K562 treated with DMSO at 1 percent for 12 hours (cell line): ENCODE data around the gene NOP53. TPM values are rescaled to one million over a fixed set of nuclear protein-coding genes. Genes with fewer than 3 reads are reported as not detected.

Experiments used
- total RNA-seq: library from RNA; unstranded; fragments of 300-600 nt; gene quantifications from 2 replicates; pipeline ENCODE4 v1.2.3, GENCODE V29; 2022; ENCODE audit not compliant: insufficient read depth

Gene NOP53
- total RNA-seq: 1,091 and 1,101 TPM in 2 replicates

DNA sequence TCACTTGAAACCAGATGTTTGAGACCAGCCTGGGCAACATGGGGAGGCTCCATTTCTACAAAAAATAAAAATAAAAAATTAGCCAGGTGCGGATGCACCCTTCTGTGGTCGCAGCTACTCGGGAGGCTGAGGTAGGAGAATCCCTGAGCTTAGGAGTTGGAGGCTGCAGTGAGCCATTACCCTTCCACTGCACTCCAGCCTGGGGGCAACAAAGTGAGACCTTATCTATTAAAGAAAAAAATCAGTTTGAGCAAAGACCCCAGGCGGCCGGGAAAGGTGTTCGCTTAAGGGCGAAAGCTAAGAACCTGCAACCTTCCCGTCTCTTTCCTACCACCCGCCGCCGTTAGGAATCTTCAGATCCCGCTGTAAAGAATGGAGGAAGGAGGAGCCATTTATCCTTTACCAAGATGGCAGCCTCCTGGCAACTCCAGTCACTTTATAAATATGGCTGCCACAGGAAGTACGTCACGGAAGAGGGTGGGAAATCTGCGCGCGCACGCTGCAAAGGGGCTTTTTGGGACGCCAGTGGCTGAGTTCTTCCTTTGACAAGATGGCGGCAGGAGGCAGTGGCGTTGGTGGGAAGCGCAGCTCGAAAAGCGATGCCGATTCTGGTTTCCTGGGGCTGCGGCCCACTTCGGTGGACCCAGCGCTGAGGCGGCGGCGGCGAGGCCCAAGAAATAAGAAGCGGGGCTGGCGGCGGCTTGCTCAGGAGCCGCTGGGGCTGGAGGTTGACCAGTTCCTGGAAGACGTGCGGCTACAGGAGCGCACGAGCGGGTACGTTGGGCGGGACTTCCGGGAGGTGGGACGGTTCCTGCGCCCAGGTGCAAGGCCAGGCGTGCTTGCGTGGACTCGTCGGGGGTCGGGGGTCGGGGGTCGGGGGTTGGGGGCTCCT is at the start of gene NOP53:
TSS of gene NOP53 (plus strand) at position 537 of the 892 bp plus-strand sequence. CDS start at position 551, 14 bp downstream.

DNA sequence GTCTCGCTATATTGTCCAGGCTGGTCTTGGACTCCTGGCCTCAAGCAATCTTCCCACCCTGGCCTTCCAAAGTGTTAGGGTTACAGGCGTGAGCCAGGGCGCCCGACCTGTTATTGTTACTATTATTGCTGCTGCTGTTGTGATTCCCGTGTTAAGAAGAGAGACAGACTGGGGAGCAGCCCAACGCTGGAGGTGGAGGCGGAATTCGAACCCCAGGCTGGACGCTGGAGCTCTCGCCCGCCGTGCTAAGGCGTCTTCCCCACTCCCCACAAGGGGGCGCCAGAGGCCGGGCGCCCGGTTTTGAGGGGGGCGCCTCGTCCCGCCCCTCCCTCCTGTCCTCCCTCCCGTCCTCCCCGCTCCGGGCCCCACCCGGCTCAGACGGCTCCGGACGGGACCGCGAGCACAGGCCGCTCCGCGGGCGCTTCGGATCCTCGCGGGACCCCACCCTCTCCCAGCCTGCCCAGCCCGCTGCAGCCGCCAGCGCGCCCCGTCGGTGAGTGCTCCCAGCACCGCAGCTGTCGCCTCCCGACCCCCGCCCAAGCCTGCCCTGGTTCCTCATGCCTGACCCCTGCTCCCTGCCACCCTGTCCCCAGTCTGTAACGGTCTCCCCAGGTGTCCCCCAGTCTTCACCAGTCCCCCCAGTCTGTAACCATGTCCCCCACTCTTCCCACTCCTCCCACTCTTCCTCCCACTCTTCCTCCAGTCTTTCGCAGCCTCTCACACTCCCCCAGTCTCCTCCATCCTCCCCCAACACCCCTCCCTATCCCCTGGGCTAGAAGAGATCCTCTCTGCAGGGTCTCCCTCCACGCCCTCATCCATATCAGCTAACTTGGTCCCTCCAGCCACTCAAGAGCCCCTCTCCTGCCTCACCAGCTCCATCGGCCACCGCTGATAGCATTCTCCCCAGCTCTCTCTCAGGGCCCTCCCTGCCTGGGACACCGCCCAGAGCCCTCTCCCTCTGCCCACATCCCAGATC is 32.0 kb upstream of the NOP53 start, which contains the start of gene EHD2:
TSS of gene EHD2 (plus strand) at position 377 of the 976 bp plus-strand sequence. CDS start 3,191 bp downstream, outside the sequence.

DNA sequence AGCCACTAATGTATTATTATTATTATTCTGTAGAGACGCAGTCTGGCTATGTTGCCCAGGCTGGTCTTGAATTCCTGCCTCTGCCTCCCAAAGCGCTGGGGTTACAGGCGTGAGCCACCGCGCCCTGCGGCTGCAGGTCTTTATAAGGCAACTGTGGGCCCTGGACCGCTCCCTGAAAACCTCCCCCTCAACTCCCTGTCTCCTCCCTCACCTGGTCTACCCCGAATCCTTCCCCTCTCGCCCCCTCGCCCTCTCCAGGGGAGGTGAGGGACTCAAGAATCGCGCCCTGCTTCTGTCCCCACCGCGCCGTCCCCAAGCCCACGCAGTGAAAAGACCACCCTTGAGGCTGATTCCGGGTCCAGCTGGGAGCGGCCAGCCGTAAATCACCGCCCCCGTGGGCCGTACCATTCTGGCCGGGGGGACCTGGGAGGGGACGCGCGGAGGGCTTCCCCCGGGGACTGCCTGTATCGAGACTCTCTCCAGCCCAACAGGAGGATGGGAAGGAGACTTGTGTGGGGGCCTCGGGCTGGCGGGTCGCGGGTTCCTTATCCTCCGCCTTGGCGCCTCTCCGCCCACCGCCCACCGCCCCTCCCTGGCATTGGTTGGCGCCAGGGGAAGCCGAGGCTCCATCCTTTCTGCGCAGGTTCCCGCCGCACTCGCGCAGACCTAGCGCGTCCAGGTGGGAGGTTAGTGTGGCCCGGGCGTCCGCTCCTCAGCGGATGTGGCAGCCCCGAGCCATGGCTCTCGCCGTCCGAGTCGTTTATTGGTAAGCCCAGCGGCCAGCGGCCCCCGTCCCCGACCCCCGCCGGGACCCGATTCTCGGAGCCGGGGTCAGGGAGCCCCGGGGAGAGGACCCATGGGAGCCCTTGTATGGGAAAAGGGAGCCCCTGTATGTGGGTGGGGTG is 33.0 kb downstream of the NOP53 start, which contains the start of gene SELENOW:
TSS of gene SELENOW (plus strand) at position 655 of the 905 bp plus-strand sequence. CDS start at position 738, 83 bp downstream.

DNA sequence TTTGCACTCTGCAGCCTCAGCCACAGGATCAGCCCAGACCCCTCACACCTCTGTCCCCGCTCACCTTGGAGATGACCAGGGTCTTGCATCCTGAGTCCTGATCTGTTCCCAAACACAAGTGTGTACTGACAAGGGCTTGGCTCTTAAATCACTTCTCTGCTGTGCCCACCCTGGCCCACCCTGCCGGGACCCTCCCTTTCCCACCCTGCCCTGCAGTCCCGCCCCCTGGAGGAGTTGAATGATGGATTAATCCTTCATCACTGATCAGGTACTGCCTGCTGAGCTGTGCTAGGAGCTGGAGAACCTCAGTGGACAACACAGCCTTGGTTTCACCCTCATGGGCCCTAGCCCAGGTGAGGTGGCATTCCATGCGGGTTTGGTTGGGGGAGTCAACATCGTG is 59.1 kb downstream of the NOP53 start, which contains the start of gene TPRX1:
TSS of gene TPRX1 (minus strand) at position 101 of the 400 bp plus-strand sequence. CDS start at position 89, 12 bp downstream.

Other genes starting within 250 kb of the NOP53 start
- gene NAPA, start 230.5 kb upstream of the NOP53 start, total RNA-seq: 126 and 144 TPM in 2 replicates
- 0.31 TPM in 1 of 2 replicates, not detected in the other for gene ZNF541, start 172.4 kb upstream of the NOP53 start, total RNA-seq
- gene BICRA, start 136.4 kb upstream of the NOP53 start, total RNA-seq: 3.5 and 8.5 TPM in 2 replicates
- gene EHD2, start 32.1 kb upstream of the NOP53 start, total RNA-seq: 16.4 and 36.9 TPM in 2 replicates
- 105 and 163 TPM in 2 replicates for gene SELENOW, start 33.2 kb downstream of the NOP53 start, total RNA-seq
- not detected in 2 replicates for gene TPRX1, start 59.0 kb downstream of the NOP53 start, total RNA-seq
- gene CRX, start 76.4 kb downstream of the NOP53 start, total RNA-seq: not detected in 2 replicates
- not detected in 2 replicates for gene TPRX2, start 113.7 kb downstream of the NOP53 start, total RNA-seq
- not detected in 2 replicates for gene SULT2A1, start 140.8 kb downstream of the NOP53 start, total RNA-seq
- gene BSPH1, start 246.6 kb downstream of the NOP53 start, total RNA-seq: not detected in 2 replicates
- gene ELSPBP1, start 249.1 kb downstream of the NOP53 start, total RNA-seq: 2.2 TPM in 1 of 2 replicates, not detected in the other